NOMO-1 (cell line): Measurements from ENCODE around the gene CD47.

Experiments used
- DNase-seq, 2 experiments: peaks; one replicate each; lab custom pipeline; 2025; ENCODE audit not compliant: unreplicated experiment in 2 of 2; lab: John Stamatoyannopoulos, UW

Gene CD47

GRCh38 chr3:108093616-108094015, 2.8 kb upstream of the CD47 start:
- no peak for DNase-seq

DNA sequence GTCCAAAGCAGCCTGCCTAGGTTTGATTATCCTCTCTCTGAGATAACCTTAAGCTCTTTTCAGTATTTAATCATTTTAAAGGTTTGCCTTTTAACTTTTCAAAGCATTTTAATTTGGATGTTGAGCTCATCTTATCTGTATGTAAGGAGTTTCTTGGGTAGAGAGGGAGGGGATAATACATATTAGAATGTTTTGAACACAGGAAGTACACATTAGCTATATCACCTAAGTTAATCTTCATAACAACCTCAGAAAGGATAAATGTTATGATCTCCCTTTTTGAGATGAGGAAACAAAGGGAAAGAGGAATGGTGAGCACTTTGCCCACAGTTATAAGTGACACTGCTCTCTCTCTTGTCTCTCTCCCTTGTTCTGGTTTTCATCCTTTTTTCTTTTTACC, 2.2 kb upstream of the CD47 start:
- no peak for DNase-seq

- no peak for DNase-seq
Measured at GRCh38 chr3:108092501-108092900, 1.7 kb upstream of the CD47 start.

- DNase-seq, result no peak
Measured at GRCh38 chr3:108091498-108092250, 843 bp upstream of the CD47 start.

DNA sequence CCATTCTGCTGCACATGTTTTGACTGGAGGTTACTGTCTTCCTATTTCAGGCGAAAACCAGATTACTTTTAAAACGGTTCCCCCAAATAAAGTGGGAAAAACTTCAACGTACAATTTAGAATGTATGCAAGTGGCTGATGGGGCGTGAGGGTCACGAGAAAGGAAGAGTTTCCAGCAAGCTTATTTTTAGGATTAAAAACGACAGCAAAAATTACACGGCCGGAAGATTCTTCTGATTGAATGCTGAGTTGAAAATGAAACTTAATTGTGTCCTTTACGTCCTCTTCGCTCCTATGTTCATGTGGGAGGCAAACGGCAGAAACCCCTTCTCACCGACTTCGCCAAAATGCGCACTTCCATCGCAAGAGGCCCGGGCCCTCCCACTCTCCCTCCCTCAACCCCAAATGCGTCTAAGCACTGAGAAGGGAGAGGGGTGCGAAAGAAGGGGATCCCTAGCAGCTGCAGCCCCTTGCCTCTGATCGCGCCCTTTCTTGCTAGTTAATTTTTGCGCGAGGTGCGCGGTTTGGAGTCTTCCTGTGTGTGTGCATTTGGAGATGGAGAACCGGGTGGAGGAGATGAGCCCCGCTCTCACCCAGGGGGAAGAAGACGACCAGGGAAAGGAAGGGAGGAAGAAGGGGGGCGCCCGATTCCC, 656 bp downstream of the CD47 start:
- peak; percentile 20 to 65 for DNase-seq

- no peak for DNase-seq
Measured at GRCh38 chr3:108089579-108089978, 1.3 kb downstream of the CD47 start.

DNA sequence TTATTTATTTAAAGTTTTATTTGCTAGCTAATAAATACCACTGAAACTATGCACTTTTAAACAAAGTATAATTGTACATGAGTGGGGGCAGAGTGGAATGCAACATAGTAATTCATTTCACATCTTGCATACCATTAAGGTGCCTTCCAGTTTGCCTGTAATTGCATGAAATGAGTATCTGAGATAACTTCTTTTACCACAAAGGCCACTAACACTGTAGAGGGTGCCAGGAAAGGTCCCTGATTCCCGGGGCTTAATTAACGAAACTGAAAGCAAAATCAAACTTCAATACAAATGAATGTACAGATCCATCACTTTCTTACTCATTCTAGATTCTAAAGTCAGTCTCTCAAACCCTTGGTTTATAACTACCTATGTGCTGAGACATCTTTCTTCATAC, 2.1 kb downstream of the CD47 start:
- DNase-seq, result peak in 1 of 2 experiments; percentile 12

- DNase-seq, result peak in 1 of 2 experiments; percentile 3
Measured at GRCh38 chr3:108088146-108088545, 2.7 kb downstream of the CD47 start.

GRCh38 chr3:108086653-108087052, 4.2 kb downstream of the CD47 start:
- DNase-seq, result no peak

GRCh38 chr3:108085810-108086350, 5.0 kb downstream of the CD47 start:
- DNase-seq, result no peak

DNA sequence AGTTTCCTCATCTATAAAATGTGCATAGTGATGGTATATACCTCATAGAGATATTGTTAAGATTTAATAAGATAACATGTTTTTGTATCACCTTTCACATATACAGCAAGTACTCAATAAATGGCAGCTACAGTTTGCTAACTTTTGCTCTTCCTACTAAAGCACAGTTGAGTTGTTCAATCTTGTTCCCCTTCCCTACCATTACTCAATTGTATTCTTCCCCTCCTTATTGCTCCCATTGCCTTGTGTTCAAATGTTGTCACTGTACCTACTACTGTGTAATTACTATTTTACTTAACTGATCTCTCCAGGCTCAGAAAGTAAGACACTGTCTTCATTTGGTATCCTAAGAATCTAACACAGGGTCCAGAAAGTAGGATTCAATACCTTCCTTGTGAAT, 5.5 kb downstream of the CD47 start:
- DNase-seq, result no peak

GRCh38 chr3:108079877-108080276, 11.0 kb downstream of the CD47 start:
- DNase-seq, result no peak

DNA sequence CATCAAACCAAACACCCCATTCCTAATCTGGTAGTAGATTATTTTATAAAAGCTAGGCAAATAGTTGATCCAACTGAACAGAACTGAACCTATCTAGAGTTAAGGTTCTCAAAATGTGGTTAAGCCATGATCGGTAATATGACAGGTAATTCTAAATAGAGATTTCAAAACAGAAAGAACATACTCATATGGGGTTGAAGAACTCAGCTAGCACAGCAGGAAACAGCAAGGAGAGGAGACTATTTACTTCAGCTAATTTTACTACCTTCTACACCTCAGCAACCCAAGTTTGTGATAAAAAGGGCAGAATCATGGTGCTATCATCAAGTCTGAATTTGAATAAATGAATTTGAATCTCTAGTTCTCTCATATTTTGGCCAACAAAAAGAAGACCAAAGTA, 11.8 kb downstream of the CD47 start:
- DNase-seq, result no peak

DNA sequence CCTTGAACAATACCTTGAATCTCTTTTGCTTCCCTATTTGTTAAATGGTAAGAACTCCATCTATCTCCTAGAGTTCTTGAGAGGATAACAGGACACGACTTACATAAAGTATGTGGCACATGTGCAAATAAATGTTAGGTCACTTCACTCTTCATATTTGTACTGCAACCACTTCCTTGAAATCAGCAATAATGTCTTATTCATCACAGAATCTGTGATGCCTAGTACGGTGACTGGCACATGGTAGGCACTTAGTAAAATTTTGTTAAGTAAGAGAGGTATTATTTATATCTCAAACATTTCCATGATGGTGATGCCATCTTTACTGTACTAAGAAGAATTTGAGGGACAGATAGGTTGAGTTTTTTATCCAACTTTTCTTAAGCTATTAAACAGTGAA, 14.3 kb downstream of the CD47 start:
- no peak for DNase-seq

GRCh38 chr3:108073764-108074431, 16.9 kb downstream of the CD47 start:
- no peak for DNase-seq

- DNase-seq, result no peak
Measured at GRCh38 chr3:108071368-108071767, 19.5 kb downstream of the CD47 start.

- no peak for DNase-seq
Measured at GRCh38 chr3:108070356-108070755, 20.5 kb downstream of the CD47 start.

- DNase-seq, result no peak
Measured at GRCh38 chr3:108067768-108068167, 23.1 kb downstream of the CD47 start.

DNA sequence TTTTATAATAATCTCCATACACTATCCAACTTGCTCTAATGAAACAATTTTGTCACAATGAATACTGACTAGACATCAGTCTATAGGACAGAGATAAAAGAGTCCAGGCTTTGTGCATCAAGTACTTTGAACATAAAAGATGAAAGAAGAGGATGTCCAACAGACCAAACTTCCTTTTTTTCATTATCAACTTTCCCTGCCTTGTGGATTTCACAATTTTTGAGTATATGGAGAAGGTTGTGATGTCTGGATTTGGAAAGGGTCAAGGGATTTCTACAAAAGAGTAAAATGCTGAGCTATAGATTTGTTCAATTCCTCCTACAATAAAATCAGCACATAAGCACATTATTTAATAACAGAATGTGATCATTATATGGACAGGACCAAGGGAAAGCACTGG, 25.7 kb downstream of the CD47 start:
- peak in 1 of 2 experiments; percentile 7 for DNase-seq

GRCh38 chr3:108064293-108064887, 26.4 kb downstream of the CD47 start:
- DNase-seq, result no peak

- DNase-seq, result peak; percentile 90 to 96
Measured at GRCh38 chr3:108062051-108062450, 28.8 kb downstream of the CD47 start.
